Stimulated activated CD8-positive, alpha-beta memory T cell treated with anti-CD3 and anti-CD28 coated beads, Interleukin-15, amount 100 ng/mL, for 4 hours (primary cell): ENCODE measurements around the gene SPANXN1.
"Not testable (repeated sequence)": the region's sequence is repeated elsewhere in the genome, so short reads cannot be mapped to it uniquely, and the experiment has no call there.

ENCODE experiments used
- DNase-seq, 2 donors: peaks; one replicate each; pipeline ENCODE4 v3.0.0-alpha.2; 2020; ENCODE audit warnings: low read depth in 2 of 2

Gene SPANXN1

GRCh38 chrX:145247203-145247602 is at the start of gene SPANXN1:
Gene SPANXN1, plus strand, starts transcription at chrX:145247503. Its CDS starts 84 bp downstream, at chrX:145247587.
- DNase-seq, result not testable (repeated sequence)

GRCh38 chrX:145199078-145199477 is 48.2 kb upstream of the SPANXN1 start:
- DNase-seq, result no peak

GRCh38 chrX:145213504-145213903 is 33.8 kb upstream of the SPANXN1 start:
- no peak for DNase-seq

- no peak for DNase-seq
Measured at GRCh38 chrX:145292218-145292617, 44.9 kb downstream of the SPANXN1 start.
